GM12864 (cell line): Measurements from ENCODE around the gene AMACR.

ENCODE experiments used
- DNase-seq: peaks from one replicate; pipeline ENCODE4 v3.0.0-alpha.2; 2011; ENCODE audit warnings: low read depth
- H3K4me3 ChIP-seq: 2 replicates; pipeline ENCODE4 v1.5.1; 2011; ENCODE audit warnings: mild to moderate bottlenecking, low read depth, low read length, control low read depth
- CTCF ChIP-seq: IDR thresholded peaks from 2 replicates; pipeline ENCODE4 v1.5.1; 2011; ENCODE audit warnings: low read depth, mild to moderate bottlenecking, moderate library complexity, low read length, control low read depth, inconsistent platforms; ENCODE audit errors: missing control alignments

AMACR gene

GRCh38 chr5:34007621-34008600 is at the start of gene AMACR:
Gene AMACR (minus strand): TSS chr5:34008050. CDS start chr5:34008019, 31 bp downstream.
- peak; percentile 66 for DNase-seq
- peak within 1 kb of the TSS; percentile 84 for H3K4me3 ChIP-seq
- no peak for TF ChIP-seq CTCF

DNA sequence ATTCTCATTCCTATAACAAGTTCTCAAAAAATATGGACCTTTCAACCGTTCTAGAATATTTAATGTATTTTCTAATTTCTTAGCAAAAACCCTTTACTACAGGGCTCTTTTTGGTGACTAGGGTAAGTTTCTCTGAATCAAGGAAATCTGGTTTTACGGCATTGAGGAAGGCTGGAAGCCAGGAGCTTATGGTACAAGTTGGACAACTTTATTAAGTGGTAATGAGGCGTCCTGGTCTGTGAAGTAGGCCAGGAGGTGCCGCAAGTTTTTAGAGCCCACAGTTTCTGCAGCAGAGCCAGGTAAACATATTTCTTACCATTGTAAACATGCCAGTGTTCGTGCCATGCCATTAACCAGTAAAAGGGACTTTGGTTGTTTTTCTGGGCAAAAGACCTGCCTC is 49.7 kb upstream of the AMACR start:
- TF ChIP-seq CTCF: no peak
- DNase-seq: no peak
- H3K4me3 ChIP-seq: no peak overlapping the region

- TF ChIP-seq CTCF: no peak
- no peak overlapping the region for H3K4me3 ChIP-seq
- DNase-seq: no peak
Observed at GRCh38 chr5:34057118-34057517, 49.3 kb upstream of the AMACR start.

DNA sequence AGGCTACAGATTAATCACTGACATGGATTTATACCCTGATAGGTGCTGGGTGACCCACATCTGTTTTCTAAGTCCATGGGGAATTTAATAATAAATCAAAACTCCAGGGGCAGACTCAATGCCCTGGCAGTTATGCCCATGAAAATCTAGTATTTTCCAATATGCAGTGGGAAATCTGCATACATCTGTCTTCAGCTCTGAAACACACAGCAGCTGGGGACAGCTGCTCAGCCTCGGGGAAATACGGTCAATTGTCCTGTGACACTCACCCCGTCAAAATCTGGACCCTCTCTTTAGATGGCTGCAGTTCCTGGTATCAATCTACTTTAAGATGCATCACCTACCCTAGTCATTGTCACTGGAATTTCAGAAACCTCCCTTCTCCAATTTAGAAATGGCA is 47.8 kb upstream of the AMACR start:
- no peak for TF ChIP-seq CTCF
- H3K4me3 ChIP-seq: no peak overlapping the region
- DNase-seq: no peak

DNA sequence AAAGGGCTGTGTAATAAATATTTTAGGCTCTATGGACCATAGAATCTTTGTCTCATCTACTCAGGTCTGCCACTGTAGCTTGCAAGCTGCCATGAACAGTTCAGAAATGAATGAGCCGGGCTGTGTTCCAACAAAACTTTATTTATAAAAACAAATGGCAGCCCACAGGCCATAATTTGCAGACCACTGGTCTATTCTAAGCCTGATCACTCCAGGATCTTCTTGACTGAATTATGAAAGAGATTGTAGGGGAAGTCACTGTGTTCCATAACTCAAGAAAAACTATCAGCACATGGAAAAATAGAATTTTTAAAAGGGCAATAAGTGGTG is 46.5 kb upstream of the AMACR start:
- H3K4me3 ChIP-seq: no peak overlapping the region
- no peak for DNase-seq
- no peak for TF ChIP-seq CTCF

GRCh38 chr5:34053571-34054399 is 45.9 kb upstream of the AMACR start:
- no peak for TF ChIP-seq CTCF
- no peak for DNase-seq
- H3K4me3 ChIP-seq: no peak overlapping the region
